ENCODE measurements around the gene SORCS2.
"Not testable (repeated sequence)": the region's sequence is repeated elsewhere in the genome, so short reads cannot be mapped to it uniquely, and the experiment has no call there.

SORCS2 gene

GRCh38 chr4:7160439-7160838 lies 31.9 kb upstream of the SORCS2 start:
- no peak for DNase-seq (ENCODE audit: low spot score)

- no peak for DNase-seq (ENCODE audit: low spot score)
Observed at GRCh38 chr4:7160951-7161440, 31.3 kb upstream of the SORCS2 start.

- DNase-seq (ENCODE audit: low spot score) = no peak
Observed at GRCh38 chr4:7161721-7162214, 30.6 kb upstream of the SORCS2 start.

GRCh38 chr4:7165056-7165873 lies 27.1 kb upstream of the SORCS2 start:
- DNase-seq (ENCODE audit: low spot score) = not testable (repeated sequence)

- no peak for DNase-seq (ENCODE audit: low spot score)
Observed at GRCh38 chr4:7165874-7166201, 26.5 kb upstream of the SORCS2 start.

- DNase-seq (ENCODE audit: low spot score) = no peak
Observed at GRCh38 chr4:7166237-7166636, 26.1 kb upstream of the SORCS2 start.

- no peak for DNase-seq (ENCODE audit: low spot score)
Observed at GRCh38 chr4:7166981-7167700, 25.2 kb upstream of the SORCS2 start.

- no peak for DNase-seq (ENCODE audit: low spot score)
Observed at GRCh38 chr4:7167706-7168105, 24.6 kb upstream of the SORCS2 start.

GRCh38 chr4:7168106-7168505 lies 24.2 kb upstream of the SORCS2 start:
- DNase-seq (ENCODE audit: low spot score) = no peak

- no peak for DNase-seq (ENCODE audit: low spot score)
Observed at GRCh38 chr4:7169134-7169533, 23.2 kb upstream of the SORCS2 start.

- no peak for DNase-seq (ENCODE audit: low spot score)
Observed at GRCh38 chr4:7170012-7170411, 22.3 kb upstream of the SORCS2 start.

GRCh38 chr4:7171191-7171900 lies 21.0 kb upstream of the SORCS2 start:
- DNase-seq (ENCODE audit: low spot score) = no peak

- no peak for DNase-seq (ENCODE audit: low spot score)
Observed at GRCh38 chr4:7172508-7172907, 19.8 kb upstream of the SORCS2 start.

- no peak for DNase-seq (ENCODE audit: low spot score)
Observed at GRCh38 chr4:7172946-7173345, 19.4 kb upstream of the SORCS2 start.

- no peak for DNase-seq (ENCODE audit: low spot score)
Observed at GRCh38 chr4:7173841-7174449, 18.4 kb upstream of the SORCS2 start.

- DNase-seq (ENCODE audit: low spot score) = no peak
Observed at GRCh38 chr4:7179158-7179557, 13.2 kb upstream of the SORCS2 start.

GRCh38 chr4:7180938-7181337 lies 11.4 kb upstream of the SORCS2 start:
- DNase-seq (ENCODE audit: low spot score) = no peak

GRCh38 chr4:7182616-7183015 lies 9.7 kb upstream of the SORCS2 start:
- DNase-seq (ENCODE audit: low spot score) = no peak

GRCh38 chr4:7183161-7183560 lies 9.2 kb upstream of the SORCS2 start:
- no peak for DNase-seq (ENCODE audit: low spot score)

- DNase-seq (ENCODE audit: low spot score) = no peak
Observed at GRCh38 chr4:7183780-7184460, 8.4 kb upstream of the SORCS2 start.

- no peak for DNase-seq (ENCODE audit: low spot score)
Observed at GRCh38 chr4:7185487-7186030, 6.8 kb upstream of the SORCS2 start.

Measured in hematopoietic multipotent progenitor cell treated with erythropoietin and hydrocortisone succinate and interleukin-3 and kit ligand, for 15 days (in vitro differentiated cells).